ENCODE measurements around the gene PARPBP.

DNA sequence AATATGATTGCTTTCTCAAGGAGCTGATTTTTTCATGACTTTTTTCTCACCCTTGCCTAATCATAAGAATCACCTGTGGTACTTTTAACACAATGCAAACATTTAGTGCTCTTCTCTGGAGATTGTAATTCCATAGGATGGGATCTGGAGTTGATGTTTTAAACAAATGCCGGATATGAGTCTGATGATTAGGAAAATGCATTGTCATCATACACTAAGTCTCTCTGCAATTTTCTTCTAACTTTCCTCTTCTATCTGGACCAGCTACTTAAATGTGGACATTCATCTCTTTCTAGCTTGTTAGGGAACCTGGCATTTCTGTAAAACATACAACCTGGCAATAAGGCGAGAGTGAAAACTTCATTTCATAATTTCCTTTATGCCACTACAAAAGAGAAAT, 54.1 kb downstream of the PARPBP start:
- TF ChIP-seq, protein P1, sequence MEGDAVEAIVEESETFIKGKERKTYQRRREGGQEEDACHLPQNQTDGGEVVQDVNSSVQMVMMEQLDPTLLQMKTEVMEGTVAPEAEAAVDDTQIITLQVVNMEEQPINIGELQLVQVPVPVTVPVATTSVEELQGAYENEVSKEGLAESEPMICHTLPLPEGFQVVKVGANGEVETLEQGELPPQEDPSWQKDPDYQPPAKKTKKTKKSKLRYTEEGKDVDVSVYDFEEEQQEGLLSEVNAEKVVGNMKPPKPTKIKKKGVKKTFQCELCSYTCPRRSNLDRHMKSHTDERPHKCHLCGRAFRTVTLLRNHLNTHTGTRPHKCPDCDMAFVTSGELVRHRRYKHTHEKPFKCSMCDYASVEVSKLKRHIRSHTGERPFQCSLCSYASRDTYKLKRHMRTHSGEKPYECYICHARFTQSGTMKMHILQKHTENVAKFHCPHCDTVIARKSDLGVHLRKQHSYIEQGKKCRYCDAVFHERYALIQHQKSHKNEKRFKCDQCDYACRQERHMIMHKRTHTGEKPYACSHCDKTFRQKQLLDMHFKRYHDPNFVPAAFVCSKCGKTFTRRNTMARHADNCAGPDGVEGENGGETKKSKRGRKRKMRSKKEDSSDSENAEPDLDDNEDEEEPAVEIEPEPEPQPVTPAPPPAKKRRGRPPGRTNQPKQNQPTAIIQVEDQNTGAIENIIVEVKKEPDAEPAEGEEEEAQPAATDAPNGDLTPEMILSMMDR (IDR thresholded peaks at IDR 0.05; ENCODE audit: low read depth, low read length, missing input control), result no peak
- TF ChIP-seq JUND (IDR thresholded peaks at IDR 0.05) (no peak), GABPA (IDR thresholded peaks at IDR 0.05 in 1 of 2, conservative IDR thresholded peaks at IDR 0.05 in 1 of 2) (no peak), RAD21 (IDR thresholded peaks at IDR 0.05) (no peak), YY1 (IDR thresholded peaks at IDR 0.05) (no peak), FOXA1 (IDR thresholded peaks at IDR 0.05) (no peak)
- TF ChIP-seq, protein P2, sequence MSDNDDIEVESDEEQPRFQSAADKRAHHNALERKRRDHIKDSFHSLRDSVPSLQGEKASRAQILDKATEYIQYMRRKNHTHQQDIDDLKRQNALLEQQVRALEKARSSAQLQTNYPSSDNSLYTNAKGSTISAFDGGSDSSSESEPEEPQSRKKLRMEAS (IDR thresholded peaks at IDR 0.05), result no peak
- TF ChIP-seq, protein P3, sequence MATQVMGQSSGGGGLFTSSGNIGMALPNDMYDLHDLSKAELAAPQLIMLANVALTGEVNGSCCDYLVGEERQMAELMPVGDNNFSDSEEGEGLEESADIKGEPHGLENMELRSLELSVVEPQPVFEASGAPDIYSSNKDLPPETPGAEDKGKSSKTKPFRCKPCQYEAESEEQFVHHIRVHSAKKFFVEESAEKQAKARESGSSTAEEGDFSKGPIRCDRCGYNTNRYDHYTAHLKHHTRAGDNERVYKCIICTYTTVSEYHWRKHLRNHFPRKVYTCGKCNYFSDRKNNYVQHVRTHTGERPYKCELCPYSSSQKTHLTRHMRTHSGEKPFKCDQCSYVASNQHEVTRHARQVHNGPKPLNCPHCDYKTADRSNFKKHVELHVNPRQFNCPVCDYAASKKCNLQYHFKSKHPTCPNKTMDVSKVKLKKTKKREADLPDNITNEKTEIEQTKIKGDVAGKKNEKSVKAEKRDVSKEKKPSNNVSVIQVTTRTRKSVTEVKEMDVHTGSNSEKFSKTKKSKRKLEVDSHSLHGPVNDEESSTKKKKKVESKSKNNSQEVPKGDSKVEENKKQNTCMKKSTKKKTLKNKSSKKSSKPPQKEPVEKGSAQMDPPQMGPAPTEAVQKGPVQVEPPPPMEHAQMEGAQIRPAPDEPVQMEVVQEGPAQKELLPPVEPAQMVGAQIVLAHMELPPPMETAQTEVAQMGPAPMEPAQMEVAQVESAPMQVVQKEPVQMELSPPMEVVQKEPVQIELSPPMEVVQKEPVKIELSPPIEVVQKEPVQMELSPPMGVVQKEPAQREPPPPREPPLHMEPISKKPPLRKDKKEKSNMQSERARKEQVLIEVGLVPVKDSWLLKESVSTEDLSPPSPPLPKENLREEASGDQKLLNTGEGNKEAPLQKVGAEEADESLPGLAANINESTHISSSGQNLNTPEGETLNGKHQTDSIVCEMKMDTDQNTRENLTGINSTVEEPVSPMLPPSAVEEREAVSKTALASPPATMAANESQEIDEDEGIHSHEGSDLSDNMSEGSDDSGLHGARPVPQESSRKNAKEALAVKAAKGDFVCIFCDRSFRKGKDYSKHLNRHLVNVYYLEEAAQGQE (IDR thresholded peaks at IDR 0.05), result no peak
- TF ChIP-seq, protein P4, sequence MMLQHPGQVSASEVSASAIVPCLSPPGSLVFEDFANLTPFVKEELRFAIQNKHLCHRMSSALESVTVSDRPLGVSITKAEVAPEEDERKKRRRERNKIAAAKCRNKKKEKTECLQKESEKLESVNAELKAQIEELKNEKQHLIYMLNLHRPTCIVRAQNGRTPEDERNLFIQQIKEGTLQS (IDR thresholded peaks at IDR 0.05), result no peak

Data from liver (tissue), 3 donors.